GM08714 (cell line): ENCODE measurements around the gene RALGAPA2.
"Not testable (repeated sequence)": the region's sequence is repeated elsewhere in the genome, so short reads cannot be mapped to it uniquely, and the experiment has no call there.

Experiments
- H3K4me3 ChIP-seq: fragments of 200-500 bp; sonication (Bioruptor generic); 2 replicates; pipeline ENCODE4 v1.5.1; 2014; ENCODE audit warnings: mild to moderate bottlenecking, low read length, inconsistent platforms
- ZNF274 ChIP-seq: IDR thresholded peaks from 2 replicates; pipeline ENCODE4 v1.6.1; 2012; ENCODE audit warnings: mild to moderate bottlenecking, low read depth, low read length

RALGAPA2 gene

GRCh38 chr20:20366876-20367574 is 345.4 kb downstream of the RALGAPA2 start:
- TF ChIP-seq ZNF274: no peak
- no peak overlapping the region for H3K4me3 ChIP-seq

DNA sequence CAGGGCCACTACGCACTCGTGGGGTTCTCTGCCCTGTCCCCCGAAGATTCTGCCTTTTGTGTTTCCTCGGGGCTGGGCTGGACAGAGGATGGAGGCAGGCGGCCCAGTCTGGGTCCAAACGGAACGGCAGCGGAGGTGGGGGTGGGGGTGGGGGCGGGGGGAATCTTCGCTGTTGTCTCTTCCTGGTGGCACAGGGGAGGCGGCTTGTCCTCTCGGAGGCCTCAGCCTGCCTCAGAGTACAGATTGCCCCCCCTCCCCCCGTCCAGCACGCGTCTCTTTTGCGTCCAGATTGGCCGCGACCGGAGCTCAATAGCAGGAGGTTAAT is 345.9 kb downstream of the RALGAPA2 start:
- H3K4me3 ChIP-seq: no peak overlapping the region
- no peak for TF ChIP-seq ZNF274

DNA sequence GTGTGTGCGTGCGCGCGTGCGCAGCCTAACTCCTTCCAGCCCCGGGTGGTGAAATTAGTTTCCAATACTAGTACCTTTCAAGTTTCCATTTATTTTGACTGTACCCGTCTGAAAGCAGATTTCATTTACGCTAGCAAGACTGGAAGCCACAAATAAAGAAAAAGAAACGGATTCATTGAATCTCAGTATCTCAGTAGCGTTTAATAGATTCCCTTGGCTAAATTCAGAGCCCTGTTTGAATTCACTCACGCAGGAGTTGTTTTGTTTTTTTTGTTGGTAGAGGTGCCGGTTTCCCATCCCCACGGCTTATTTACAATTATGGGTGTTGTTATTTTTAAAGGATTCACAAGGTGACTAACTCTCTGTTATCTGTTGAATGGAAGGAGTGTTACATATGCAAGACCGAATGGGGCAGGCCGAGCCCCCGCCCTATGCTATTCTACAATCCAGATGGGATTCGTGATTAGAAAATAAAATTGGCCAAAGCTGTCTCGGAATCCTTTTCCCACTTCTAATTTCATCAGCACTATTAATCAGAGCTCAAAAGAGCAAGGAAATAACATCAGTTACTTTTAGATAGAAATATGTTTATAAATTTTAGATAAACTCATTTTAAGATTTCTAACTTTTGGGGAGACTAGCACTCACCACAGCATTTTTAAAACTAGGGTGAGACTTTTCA is 346.8 kb downstream of the RALGAPA2 start:
- H3K4me3 ChIP-seq: no peak overlapping the region
- no peak for TF ChIP-seq ZNF274

DNA sequence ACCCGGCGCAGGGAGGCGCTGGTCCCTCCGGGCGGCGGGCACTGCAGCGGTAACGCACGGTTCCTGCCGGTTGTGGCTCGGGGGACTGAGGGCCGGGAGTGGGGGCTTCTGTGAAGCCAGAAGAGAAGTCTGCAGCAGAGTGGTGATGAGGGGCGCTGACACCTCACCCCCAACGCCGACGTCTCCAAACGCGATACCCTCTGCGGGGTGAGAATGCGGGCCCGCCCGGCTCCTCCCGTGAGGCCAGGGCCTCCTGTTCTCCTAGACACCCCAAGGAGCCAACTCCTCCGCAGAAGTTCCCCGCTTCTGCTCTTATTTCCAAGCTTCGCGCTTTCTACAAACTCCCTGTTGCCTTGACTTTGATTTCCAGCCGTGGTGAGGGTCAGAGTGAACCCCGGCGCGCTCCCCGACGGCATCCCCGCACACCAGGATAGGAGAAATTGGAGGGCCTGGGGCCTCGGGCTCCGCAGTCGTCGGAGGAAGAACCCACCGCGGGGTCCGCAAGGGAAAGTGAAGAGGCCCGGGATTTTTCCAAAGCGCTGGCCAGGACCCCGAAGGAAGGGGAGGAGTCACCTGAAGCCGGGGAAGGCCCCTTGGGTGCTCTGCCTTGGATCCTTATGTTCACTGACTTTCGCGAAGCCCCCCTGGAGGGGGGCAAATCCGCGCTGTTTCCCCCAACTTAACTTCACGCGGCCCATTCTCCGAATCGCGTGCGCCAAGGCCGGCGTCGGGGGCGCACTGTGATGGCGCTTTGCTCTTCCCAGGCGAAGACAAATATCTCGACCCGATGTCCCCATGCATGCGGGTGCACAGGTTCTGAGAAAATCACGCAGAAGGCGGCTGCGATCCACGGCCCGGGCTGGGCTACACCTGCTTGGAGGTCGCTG is 347.6 kb downstream of the RALGAPA2 start:
- H3K4me3 ChIP-seq: no peak overlapping the region

DNA sequence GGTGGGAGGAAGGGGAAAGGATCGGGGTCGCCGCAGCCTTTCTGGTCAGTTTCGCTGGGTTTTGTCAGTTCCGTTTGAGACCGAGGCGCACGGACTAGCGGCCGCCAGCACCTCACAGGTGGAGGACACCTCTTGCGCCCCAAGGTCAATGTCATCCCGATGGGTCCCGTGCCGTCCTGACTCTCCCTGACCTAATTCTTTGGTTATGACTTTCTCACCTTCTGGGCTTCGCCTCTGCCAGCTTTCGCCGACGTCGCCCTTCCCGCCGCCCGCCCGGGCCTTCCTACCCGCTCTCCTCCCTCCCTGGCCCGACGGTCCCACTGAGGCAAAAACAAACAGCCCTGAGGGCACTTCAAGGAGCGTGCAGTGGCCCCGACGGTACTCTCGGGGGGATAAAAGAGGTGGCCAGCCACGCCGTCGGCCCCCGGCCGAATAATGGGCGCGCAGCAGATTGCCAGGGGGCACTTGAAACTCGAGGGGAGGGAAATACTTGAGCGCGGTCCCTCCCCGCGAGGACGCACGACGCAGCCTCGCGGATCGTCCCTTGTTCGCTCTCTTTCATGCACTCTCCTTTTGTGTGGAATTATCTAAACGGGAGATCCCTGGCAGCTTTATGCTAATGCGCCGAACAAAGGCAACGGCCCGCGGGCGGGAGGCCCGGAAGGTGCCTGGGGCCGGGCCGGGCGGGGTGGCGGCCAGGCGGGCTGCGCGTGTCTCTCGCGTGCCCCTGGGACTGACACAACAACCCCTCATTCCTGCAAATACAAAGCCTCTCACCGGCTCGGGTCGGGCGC is 348.4 kb downstream of the RALGAPA2 start:
- TF ChIP-seq ZNF274: no peak
- no peak overlapping the region; the same call in 1 of the 2 replicates for H3K4me3 ChIP-seq

More for the DNA sequence above, 347.6 kb downstream of the RALGAPA2 start:
- no peak for TF ChIP-seq ZNF274

DNA sequence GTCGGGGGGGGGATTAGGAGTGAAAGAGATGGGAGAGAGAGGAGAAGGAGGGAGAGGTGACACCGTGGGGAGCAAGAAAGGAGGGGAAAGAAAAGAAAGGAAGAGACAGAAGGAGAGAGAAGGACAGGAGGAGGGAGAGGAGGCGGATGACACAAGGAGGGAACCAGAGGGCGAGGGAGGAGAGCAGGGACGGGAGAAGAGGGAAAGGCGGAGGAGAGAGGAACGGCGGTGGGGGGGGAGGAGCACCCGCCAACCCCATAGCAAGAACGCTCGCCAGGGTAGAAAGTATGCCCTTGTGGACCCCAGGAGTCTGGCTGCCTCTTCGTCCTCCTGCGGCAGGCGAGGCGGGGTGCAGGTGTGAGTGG is 349.0 kb downstream of the RALGAPA2 start:
- peak overlapping the region; percentile 5; the same call in 1 of the 2 replicates for H3K4me3 ChIP-seq

DNA sequence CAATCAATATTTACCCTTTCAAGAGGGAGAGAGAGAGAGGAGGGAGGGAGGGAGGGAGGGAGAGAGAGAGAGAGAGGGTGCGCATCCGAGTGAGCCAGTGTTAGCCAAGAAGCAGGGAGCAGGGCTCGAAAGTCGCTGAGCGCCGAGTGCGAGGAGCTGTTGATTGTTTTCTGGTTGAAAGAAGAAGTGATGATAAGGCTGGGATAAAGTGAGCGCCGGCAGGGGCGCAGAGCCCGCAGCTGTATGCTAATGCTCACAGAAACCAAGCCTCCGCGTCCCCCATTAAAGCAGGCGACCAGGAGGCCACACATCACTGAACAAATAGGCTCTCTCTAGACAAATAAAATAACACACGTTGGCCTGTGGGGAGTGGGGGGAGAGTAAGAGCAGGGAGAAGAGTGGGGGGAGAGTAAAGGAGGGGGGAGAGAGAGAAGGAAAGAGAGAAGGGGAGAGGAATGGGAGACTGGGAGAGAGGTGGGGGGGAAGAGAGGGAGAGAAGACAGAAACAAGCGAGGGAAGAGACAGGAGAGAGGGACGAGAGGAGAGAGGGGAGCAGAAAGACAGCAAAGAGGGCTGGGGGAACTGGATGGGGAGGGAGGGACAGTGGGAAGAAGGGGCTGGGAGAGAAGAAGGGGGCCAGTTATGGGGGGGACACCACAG is 349.5 kb downstream of the RALGAPA2 start:
- no peak overlapping the region; the same call in 1 of the 2 replicates for H3K4me3 ChIP-seq
- no peak for TF ChIP-seq ZNF274

More for the DNA sequence above, 349.0 kb downstream of the RALGAPA2 start:
- TF ChIP-seq ZNF274: no peak

- H3K4me3 ChIP-seq: no peak overlapping the region
- no peak for TF ChIP-seq ZNF274
Measured at GRCh38 chr20:20360464-20360863, 352.0 kb downstream of the RALGAPA2 start.

- no peak for TF ChIP-seq ZNF274
- no peak overlapping the region for H3K4me3 ChIP-seq
Measured at GRCh38 chr20:20359628-20360027, 352.8 kb downstream of the RALGAPA2 start.

DNA sequence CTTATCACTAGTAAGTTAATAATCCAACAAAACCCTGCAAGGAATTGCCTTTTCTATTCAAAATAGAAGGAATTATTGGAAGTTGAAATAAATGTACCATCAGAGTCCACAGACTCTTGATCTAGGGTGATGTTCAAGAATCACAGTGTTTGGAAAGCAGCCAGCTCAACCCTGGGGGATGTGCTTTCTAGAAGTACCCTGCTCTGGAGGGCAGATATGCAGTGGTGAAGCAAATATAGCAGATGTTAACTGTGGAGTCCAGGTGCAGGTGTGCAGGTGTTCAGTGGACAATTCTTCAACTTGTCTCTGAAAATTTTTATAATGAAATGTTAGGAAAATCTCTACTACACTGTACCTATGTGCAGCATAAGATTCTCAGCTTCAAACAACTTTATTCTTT is 353.6 kb downstream of the RALGAPA2 start:
- no peak overlapping the region for H3K4me3 ChIP-seq
- no peak for TF ChIP-seq ZNF274

- not testable (repeated sequence) for H3K4me3 ChIP-seq
Measured at GRCh38 chr20:20355503-20355902, 356.9 kb downstream of the RALGAPA2 start.

- H3K4me3 ChIP-seq: no peak overlapping the region
- TF ChIP-seq ZNF274: no peak
Measured at GRCh38 chr20:20353576-20353975, 358.9 kb downstream of the RALGAPA2 start.

DNA sequence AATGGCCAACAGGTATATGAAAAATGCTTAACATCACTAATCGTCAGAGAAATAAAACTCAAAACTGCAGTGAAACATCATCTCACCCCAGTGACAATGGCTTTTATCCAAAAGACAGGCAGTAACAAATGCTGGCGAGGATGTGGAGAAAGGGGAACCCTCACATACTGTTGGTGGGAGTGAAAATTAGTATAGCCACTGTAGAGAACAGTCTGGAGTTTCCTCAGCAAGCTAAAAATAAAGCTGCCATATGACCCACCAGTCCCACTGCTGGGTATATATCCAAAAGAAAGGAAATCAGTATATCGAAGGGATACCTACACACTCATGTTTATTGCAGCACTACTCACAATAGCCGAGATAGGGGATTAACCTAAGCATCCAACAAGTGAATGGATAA is 368.0 kb downstream of the RALGAPA2 start:
- no peak overlapping the region for H3K4me3 ChIP-seq
- TF ChIP-seq ZNF274: no peak
